Measurements from ENCODE around the gene KAZN.
A peak's percentile ranks its signal among the peaks of the same experiment; 100 is the strongest.
"Not testable (repeated sequence)": the region's sequence is repeated elsewhere in the genome, so short reads cannot be mapped to it uniquely, and the experiment has no call there.

The KAZN gene

DNA sequence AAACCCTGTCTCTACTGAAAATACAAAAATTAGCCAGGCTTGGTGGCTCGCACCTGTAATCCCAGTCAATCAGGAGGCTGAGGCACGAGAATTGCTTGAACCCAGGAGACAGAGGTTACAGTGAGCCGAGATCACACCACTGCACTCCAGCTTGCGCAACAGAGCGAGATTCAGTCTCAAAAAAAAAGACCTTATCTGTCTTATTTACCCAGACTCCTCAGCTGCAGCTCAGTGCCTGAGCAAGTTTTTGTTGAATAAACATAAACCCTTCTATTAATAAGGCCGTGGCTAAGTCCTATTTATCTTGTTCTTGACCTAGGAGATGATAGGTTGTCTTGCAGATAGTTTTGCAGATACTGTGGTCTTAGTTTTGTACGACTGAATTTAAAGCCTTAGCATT is 418.6 kb downstream of the KAZN start:
- no peak for DNase-seq

- no peak for DNase-seq
These were observed 420.3 kb downstream of the KAZN start for GRCh38 chr1:15018767-15019166.

DNA sequence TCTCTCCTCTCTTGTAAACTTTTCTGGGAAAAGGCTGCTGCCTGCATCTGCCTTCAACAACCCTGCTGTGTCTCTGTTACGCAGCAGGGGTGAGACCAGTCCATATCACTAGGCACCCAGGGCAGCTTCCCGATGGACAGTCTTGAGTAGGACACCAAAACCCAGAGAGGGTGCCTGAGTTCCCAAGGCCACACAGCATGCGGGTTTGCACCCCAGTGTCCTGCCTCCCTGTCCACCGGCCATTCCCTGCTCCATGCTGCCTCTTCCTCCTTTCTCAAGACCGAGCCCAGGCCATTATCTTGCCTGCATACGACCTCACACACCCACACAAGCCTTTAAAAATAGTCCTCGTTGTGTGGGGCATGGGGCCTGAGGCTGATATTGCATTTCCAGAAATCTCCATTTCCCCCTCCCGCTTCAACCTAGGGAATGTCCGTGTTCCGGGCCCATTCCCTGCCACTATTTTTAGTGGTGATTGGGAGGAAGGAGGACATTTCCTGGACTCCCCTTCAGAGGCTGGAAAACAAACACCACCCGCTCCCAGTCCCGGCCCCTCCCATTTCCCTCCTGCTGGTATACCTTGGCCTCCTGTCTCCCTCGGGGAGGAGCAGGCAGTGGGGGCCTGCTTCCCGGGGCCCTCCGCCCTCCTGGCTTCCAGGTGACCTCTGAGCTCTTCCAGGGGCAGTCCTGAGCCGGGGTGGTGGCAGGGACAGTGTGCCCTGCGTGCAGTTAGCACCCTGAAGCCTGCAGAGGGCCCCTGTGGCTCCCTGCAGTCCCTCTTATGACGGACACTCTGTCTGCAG is 422.7 kb downstream of the KAZN start:
- no peak for DNase-seq

GRCh38 chr1:15022048-15022447 is 423.6 kb downstream of the KAZN start:
- DNase-seq, result no peak

DNA sequence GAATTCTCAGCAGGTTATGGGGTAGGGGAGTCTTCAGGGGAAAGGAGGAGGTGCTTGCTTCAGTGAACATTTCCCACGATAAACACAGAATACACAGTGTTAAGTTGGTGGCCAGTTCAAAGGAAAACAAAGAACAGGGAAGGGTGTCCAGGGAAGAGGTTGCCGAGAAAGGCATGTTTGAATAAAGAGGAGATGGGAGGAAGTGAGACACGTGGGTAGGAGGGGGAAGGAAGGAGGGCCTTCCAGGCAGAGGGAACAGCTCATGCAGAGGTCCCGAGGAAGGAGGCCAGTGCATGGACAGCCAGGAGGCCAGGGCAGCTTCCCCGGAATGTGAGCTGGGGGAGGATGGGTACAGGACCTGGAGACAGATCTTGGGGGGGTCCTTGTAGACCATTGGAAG is 424.7 kb downstream of the KAZN start:
- DNase-seq, result no peak

DNA sequence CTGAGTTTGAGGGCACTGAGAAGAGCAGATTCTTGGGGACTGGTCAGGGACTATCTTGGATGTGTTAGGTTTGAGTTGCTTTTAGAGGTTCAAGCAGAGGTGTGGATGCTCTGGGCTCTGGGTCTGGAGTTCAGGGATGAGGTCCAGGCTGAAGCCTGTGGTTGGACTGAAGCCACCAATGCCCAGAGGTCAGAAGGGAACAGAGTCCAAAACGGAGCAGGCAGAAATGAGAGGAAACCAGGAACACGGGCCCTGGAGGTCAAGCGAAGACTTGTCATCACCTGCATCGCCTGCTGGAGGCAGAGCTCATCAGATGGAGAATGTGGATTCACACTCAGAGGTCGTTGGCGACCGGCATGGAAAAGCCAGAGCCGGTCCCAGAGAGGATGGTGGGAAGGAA is 425.5 kb downstream of the KAZN start:
- DNase-seq, result no peak

GRCh38 chr1:15026117-15026489 is 427.6 kb downstream of the KAZN start:
- no peak for DNase-seq

DNA sequence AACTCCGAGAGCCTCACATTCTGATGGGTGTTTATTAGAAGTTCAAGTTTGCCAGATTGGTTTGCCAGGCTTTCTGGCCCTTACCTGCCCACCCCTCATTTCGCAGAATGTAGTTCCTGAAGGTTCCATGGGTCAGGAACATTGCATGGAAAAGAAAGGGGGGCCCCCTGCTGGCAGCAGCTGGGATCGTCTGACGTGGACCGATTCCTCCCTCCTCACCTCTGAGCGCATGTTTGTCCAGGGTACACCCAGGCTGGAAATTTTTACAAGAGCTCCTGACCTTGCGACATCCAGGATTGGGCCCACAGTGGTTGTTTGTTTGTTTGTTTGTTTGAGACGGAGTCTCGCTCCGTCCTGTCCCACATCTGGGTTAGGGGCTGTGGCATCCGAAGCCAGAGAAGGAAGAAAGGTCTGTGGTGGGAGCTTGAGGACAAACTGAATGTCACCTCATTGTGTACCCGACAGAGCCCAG is 429.1 kb downstream of the KAZN start:
- DNase-seq, result peak in 1 of 5 experiments; percentile 9

DNA sequence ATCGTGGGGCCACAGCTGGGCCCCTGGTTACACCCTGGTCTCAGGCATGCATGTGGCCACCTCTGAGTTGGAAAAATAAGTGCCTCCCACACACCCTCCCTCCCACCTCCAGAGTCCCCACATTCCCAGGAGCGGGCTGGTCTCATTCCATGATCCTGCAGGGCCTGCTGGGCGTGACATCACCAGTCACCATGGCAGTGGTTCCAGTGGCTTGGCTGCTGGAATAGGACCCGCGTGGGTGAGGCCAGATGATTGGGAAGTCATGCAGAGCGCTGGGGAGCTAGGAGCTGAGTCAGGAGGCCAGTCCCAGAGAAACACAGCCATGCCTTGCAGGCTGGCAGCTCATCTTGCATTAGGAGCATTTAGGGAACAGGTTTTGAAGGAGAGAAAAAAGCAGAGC is 429.6 kb downstream of the KAZN start:
- DNase-seq, result no peak

GRCh38 chr1:15028616-15029015 is 430.1 kb downstream of the KAZN start:
- no peak for DNase-seq

DNA sequence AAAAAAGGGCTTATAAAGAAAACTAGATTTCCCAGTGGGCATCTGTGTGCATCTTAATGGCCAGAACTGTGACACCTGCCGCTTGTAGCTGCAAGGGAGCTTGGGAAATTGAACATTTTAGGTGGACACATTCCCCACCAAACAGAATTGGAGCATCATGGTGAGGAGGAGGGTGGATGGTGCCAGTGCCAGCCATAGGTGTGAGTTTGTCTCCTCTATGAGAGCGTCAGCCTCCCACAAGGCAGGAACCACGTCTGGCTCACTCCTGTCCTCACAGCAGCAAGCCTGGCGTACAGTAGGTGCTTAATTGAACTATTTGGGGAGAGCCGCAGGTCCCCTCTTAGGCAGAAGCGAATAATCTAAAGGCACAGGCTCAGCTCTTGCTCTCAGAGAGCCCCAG is 430.6 kb downstream of the KAZN start:
- no peak for DNase-seq

DNA sequence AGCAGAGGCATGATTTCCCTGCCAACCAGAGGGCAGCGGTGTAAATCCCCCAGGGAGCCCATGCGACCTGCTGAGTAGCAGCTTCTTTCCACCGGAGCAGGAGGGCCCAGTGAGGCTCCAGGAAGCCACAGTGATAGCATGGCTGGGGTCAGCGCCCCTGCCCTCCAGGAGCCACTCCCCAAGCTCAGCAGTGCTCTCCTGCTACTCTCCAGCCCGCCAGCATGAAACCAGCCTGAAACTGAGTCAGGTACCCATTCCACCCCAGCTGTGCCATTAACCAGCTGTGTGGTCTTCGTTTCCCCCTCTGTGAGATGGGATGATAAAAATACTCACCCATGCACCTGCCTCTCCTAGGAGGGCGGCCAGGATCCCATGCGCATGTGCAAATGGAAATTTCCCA is 431.3 kb downstream of the KAZN start:
- DNase-seq, result no peak

- DNase-seq, result no peak
These were observed 432.9 kb downstream of the KAZN start for GRCh38 chr1:15031251-15031933.

DNA sequence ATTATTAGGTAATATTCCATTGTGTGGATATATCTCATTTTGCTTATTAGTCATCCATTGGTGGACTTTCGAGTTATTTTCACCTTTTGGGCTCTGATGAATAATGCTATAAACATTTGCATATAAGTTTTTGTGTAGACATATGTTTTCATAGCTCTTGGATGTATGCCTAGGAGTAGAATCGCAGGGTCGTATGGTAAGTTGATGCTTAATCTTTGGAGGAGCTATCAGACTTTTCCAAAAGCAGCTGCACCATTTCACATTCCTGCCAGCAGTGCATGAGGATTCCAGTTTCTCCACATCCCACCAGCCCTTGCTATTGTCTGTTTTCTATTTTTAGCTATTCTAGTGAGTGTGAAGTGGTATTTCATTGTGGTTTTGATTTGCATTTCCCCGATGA is 434.8 kb downstream of the KAZN start:
- DNase-seq, result no peak

DNA sequence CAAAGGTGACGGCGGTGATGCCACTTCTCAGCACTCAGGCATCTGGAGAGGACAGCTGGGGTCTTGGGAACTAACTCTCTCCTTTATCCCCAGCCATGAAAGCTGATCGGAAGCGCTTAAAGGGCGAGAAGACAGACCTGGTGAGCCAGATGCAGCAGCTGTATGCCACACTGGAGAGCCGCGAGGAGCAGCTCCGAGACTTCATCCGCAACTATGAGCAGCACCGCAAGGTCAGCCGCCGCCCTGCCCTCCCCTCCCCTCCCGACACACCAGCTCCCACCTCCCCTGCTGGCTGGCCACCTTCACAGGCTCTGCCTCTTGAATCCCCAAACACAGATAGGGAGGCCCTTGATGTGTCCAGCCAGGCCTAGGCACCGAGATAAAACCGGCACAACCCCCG is 436.2 kb downstream of the KAZN start:
- no peak for DNase-seq

GRCh38 chr1:15035236-15035635 is 436.8 kb downstream of the KAZN start:
- DNase-seq, result no peak

- DNase-seq, result no peak
These were observed 437.6 kb downstream of the KAZN start for GRCh38 chr1:15036101-15036500.

GRCh38 chr1:15038232-15039016 is 439.9 kb downstream of the KAZN start:
- DNase-seq, result peak in 1 of 5 experiments; percentile 64

- DNase-seq, result no peak
These were observed 440.6 kb downstream of the KAZN start for GRCh38 chr1:15039017-15039648.

DNA sequence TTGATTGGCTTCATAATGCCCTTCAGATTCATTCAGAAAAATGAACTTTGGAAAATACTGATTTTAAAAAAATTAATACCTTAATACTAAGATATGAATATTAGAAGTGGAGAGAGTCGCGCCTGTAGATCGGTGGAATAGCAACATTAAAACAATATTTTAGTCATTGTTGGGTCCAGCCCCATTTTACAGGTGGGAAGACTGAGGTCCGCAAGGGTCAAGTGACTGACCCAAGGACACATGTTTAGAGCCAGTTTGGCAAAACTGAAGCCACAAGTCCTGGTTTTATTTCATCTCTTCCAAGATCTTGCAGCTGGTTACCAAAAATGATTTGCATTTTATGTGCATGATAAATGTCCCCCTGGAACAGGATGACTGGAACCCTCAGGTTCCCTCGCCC is 441.4 kb downstream of the KAZN start:
- DNase-seq, result no peak

DNA sequence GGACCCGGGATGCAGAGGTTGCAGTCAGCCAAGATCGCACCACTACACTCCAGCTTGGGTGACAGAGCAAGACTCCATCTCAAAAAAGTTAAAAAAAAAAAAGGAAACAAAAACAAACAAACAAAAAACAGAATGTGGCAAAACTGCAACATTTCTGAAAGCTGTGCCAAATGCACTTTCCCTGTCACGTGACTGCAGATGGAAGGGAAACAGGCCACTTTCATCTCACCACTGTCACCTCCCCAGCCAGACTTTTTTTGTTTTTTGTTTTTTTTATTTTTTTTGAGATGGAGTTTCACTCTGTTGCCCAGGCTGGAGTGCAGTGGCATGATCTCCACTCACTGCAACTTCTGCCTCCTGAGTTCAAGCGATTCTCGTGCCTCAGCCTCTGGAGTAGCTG is 442.2 kb downstream of the KAZN start:
- DNase-seq, result not testable (repeated sequence)

DNA sequence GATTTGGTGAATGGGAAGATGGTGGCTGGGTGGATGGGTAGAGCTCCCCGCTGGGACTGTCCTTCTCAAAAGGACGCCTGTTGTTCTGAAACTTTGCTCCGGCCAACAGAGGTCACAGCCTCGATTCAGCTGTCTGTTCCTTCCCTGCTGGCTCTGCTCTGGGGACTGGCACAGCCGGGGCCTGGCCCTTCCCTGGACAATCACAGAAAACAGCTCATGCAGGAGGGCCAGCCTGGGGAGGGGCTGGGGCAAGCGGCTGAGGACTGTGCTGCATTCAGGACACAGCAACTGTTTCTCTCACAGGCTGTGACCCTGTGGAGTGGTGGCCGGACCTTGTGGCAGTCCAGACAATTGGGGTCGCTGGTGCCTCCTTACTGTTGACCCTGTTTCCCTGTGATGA is 444.4 kb downstream of the KAZN start:
- DNase-seq, result no peak

- DNase-seq, result no peak
These were observed 445.4 kb downstream of the KAZN start for GRCh38 chr1:15043934-15044333.

Measured in T-helper 2 cell (primary cell).